Measurements from ENCODE around the gene ZFYVE28. TPM values are rescaled to one million over a fixed set of nuclear protein-coding genes. Genes with fewer than 3 reads are reported as not detected.

The ZFYVE28 gene
- total RNA-seq, 3 donors from 2014 or later = 12.3 to 14.1 (median 13.9) TPM

GRCh38 chr4:2295500-2295899 is 122.9 kb downstream of the ZFYVE28 start:
- H3K9me3 ChIP-seq = no peaks in the 10 kb centered on the region
- no peaks in the 10 kb centered on the region for H3K36me3 ChIP-seq
- peak in 1 of 2 donors; percentile 20 for DNase-seq (ENCODE audit: low spot score in 2 of 2)
- intact Hi-C loops (cut with DNase I; ENCODE audit: low total_unique reads) = no loop called here
- TF ChIP-seq, protein P1, sequence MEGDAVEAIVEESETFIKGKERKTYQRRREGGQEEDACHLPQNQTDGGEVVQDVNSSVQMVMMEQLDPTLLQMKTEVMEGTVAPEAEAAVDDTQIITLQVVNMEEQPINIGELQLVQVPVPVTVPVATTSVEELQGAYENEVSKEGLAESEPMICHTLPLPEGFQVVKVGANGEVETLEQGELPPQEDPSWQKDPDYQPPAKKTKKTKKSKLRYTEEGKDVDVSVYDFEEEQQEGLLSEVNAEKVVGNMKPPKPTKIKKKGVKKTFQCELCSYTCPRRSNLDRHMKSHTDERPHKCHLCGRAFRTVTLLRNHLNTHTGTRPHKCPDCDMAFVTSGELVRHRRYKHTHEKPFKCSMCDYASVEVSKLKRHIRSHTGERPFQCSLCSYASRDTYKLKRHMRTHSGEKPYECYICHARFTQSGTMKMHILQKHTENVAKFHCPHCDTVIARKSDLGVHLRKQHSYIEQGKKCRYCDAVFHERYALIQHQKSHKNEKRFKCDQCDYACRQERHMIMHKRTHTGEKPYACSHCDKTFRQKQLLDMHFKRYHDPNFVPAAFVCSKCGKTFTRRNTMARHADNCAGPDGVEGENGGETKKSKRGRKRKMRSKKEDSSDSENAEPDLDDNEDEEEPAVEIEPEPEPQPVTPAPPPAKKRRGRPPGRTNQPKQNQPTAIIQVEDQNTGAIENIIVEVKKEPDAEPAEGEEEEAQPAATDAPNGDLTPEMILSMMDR (IDR thresholded peaks at IDR 0.05) = no peak
- TF ChIP-seq POLR2AphosphoS5 (IDR thresholded peaks at IDR 0.05) = no peak
- TF ChIP-seq POLR2A (IDR thresholded peaks at IDR 0.05) = no peak
- H3K4me1 ChIP-seq = no peaks in the 10 kb centered on the region
- H3K4me3 ChIP-seq = no peak overlapping the region
- H3K27me3 ChIP-seq = no peaks in the 10 kb centered on the region
- H3K27ac ChIP-seq = no peak overlapping the region

GRCh38 chr4:2292646-2293108 is 125.8 kb downstream of the ZFYVE28 start:
- Histone ChIP-seq H3K36me3 (no peaks in the 10 kb centered on the region), H3K27ac (no peak overlapping the region), H3K4me1 (no peaks in the 10 kb centered on the region), H3K9me3 (no peaks in the 10 kb centered on the region), H3K27me3 (no peaks in the 10 kb centered on the region), H3K4me3 (no peak overlapping the region)
- DNase-seq (ENCODE audit: low spot score in 2 of 2) = no peak
- TF ChIP-seq POLR2AphosphoS5 (IDR thresholded peaks at IDR 0.05) = no peak
- TF ChIP-seq POLR2A (IDR thresholded peaks at IDR 0.05) = no peak
- TF ChIP-seq, protein P1 (IDR thresholded peaks at IDR 0.05) = no peak
- intact Hi-C loops (cut with DNase I; ENCODE audit: low total_unique reads) = no loop called here

GRCh38 chr4:2291705-2292645 is 126.5 kb downstream of the ZFYVE28 start:
- Histone ChIP-seq H3K27ac (no peak overlapping the region), H3K4me1 (no peaks in the 10 kb centered on the region), H3K9me3 (no peaks in the 10 kb centered on the region), H3K36me3 (no peaks in the 10 kb centered on the region), H3K4me3 (no peak overlapping the region), H3K27me3 (no peaks in the 10 kb centered on the region)
- intact Hi-C loops (cut with DNase I; ENCODE audit: low total_unique reads) = no loop called here
- DNase-seq (ENCODE audit: low spot score in 2 of 2) = peak in 1 of 2 donors; percentile 49
- TF ChIP-seq, protein P1 (IDR thresholded peaks at IDR 0.05) = no peak
- TF ChIP-seq POLR2AphosphoS5 (IDR thresholded peaks at IDR 0.05) = no peak
- no peak for TF ChIP-seq POLR2A (IDR thresholded peaks at IDR 0.05)

DNA sequence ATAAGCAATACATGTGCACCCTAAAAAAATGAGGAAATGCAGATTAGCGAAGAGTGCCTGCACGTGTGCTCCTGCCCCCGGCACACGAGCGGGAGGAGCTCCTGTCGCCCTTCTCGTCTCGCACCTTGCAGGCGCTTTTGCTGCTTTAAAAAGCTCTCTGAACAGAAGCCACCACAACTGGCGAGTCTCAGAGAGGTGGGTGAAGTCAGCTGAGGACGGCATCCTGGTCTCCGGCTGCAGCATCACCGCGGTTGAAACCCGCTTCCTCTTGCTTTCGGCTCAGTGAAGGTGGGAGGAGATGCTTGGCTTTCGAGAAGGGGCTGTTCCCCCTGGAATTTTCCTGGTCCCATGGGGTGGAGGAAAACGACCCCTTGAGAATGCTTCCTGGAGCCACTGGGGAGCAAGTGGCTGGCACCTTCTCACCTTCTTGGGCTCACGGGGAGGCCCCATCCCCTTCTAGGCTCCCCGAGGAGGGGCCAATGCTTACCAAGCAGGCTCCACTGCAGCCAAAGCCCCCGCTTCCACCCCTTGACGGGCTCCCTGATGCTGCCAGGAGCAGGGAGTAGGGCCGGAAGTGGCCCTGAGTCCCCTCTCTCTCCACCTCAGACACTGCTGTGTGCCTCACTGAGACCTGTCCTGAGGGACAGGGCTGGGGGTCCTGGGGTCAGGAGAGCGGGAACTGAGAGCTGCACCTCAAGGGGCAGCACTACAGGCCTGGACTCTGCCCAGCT is 127.3 kb downstream of the ZFYVE28 start:
- DNase-seq (ENCODE audit: low spot score in 2 of 2) = peak in 1 of 2 donors; percentile 31
- intact Hi-C loops (cut with DNase I; ENCODE audit: low total_unique reads) = no loop called here
- H3K4me3 ChIP-seq = no peak overlapping the region
- H3K27ac ChIP-seq = no peak overlapping the region
- H3K4me1 ChIP-seq = no peaks in the 10 kb centered on the region
- no peaks in the 10 kb centered on the region for H3K27me3 ChIP-seq
- no peaks in the 10 kb centered on the region for H3K9me3 ChIP-seq
- no peaks in the 10 kb centered on the region for H3K36me3 ChIP-seq
- TF ChIP-seq, protein P1 (IDR thresholded peaks at IDR 0.05) = no peak
- TF ChIP-seq POLR2AphosphoS5 (IDR thresholded peaks at IDR 0.05) (no peak), POLR2A (IDR thresholded peaks at IDR 0.05) (no peak)
